H4 (cell line): ENCODE results near the gene ADAM22. TPM values are rescaled to one million over a fixed set of nuclear protein-coding genes. Genes with fewer than 3 reads are reported as not detected.
A peak's percentile ranks its signal among the peaks of the same experiment; 100 is the strongest.

ENCODE experiments used
- DNase-seq: peaks from one replicate; pipeline ENCODE4 v3.0.0-alpha.2; 2015; ENCODE audit warnings: low spot score
- total RNA-seq: library from RNA; depleted of rRNA; stranded (reverse); fragments of >200 nt; shearing (Covaris generic); gene quantifications from 2 replicates; pipeline ENCODE4 v1.2.3, GENCODE V29; 2014

Gene ADAM22
- total RNA-seq, 1 experiment from 2014 or later, result 9.1 TPM

GRCh38 chr7:88041583-88041982 lies 107.5 kb downstream of the ADAM22 start:
- DNase-seq, result no peak

DNA sequence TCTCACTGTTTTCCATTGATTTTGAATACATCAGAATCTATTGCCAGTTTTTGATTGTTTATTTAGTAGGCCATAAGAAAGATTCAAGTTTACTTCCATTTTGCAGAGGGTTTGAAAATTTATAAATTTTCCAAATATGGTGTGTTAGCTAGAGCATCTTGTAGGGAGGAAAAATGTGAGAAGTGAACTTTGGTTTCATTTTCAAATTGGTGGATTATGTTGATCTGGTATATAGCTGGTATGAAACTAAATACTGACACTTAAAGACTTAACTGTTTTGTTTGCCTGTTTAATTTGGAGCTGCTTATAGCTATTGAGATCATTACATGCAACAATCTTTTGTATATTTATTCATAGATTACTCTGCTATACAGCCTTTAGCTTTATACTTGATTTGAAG lies 108.1 kb downstream of the ADAM22 start:
- no peak for DNase-seq

DNA sequence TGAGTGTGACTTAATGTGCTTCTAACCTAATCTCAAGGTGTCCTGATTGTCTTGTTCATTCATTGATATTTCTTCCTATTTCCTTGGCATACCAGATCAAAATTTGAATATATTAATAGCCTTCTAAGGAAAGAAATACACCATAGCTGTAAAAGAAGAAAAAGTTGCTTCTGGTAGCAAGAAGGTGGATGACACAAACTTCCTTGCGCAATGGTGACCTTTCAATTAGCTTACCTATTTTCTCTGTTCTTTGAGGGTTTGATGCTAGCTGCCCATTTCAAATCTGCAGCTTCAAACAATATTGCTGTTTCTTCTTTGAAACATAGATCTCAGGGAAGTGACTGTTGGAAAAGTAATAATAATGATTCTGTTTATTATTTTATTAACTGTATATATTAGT lies 108.8 kb downstream of the ADAM22 start:
- DNase-seq, result no peak

DNA sequence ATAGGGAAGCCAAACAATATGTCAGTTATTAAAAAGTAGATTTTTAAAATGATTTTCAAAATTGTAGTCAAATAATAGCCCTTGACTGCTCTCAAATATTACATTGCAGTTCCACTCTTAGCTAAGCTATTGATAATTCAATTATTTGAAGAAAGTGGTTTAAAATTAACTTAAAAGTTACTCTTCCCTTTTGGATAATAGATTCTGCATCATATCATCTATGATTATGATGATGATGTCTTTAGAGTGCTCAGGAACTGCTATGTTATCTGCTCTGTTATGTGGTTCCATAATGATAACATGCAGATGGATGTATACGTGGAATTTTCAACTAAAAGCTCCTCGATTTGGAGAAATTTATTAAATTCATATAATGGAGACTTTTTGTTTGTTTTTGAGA lies 110.0 kb downstream of the ADAM22 start:
- no peak for DNase-seq

DNA sequence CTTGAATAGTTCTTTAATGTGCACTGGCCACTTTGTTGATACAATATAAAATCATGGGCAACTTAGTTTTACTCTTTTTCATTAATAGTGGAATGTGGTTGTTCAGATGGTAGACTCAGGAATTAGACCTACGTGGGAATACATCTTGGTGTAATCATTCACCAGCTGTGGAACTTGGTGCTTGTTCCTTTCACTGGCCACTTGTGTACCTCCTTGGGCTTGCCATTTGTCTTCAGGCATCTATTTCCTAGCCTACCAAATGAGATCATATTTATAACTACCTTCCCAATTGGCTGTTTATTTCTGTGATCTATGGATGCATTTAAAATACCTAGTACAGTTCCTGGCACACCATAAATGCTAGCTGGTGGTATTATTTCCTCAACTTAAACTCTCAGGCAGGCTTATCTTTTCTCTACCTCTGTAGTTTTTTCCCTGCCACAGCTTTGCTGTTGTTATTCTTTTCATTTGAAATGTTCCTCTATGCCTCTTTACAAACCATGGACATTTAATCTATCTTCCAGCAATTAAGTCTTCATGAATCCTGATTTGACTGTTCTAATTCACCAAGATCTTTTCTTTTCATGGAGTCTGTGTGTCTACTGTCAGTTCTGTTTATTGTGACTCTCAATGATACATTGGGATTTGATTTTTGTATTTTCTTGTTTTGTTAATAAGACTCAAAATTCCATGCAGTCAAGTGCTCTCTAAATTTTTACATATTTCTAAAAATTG lies 113.0 kb downstream of the ADAM22 start:
- no peak for DNase-seq

DNA sequence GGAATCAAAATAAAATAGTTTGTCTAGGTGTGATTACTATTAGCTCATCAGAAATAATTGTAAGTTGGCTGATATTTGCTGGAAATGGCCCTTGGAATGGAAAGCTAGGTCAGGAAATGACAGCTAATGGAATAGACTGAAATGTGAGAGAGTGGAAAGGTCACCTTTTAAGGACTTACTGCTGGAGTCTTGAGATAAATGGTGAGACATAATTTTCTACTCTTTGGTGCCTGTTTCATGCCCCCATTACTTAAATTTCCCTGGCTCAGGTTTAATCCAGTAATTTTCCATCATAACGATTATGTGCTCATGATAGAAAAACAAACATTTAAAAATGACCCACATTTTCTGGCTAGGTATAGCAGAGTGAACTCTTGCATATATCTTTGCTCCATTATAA lies 123.6 kb downstream of the ADAM22 start:
- DNase-seq, result no peak

GRCh38 chr7:88062238-88062637 lies 128.2 kb downstream of the ADAM22 start:
- no peak for DNase-seq

GRCh38 chr7:88069093-88069492 lies 135.0 kb downstream of the ADAM22 start:
- DNase-seq, result no peak

- DNase-seq, result peak; percentile 16
Observed at GRCh38 chr7:88071994-88072714, 138.1 kb downstream of the ADAM22 start.

DNA sequence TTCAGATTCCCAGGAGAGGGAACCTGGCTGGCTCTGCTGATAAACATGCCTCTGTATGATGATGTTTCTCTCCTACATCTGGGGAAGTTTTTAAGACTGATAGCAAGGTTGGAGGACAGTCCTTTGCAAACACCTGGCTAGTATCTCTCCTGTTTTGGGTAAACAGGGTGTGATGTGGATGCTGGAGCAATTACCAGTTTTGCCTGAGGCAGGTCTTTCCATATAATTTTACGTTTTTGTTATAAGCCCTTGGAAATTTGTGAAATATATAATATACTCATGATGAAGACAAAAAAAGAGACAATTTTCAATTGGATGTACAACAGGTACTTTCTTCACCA lies 138.6 kb downstream of the ADAM22 start:
- no peak for DNase-seq

GRCh38 chr7:88073626-88074025 lies 139.6 kb downstream of the ADAM22 start:
- DNase-seq, result no peak

DNA sequence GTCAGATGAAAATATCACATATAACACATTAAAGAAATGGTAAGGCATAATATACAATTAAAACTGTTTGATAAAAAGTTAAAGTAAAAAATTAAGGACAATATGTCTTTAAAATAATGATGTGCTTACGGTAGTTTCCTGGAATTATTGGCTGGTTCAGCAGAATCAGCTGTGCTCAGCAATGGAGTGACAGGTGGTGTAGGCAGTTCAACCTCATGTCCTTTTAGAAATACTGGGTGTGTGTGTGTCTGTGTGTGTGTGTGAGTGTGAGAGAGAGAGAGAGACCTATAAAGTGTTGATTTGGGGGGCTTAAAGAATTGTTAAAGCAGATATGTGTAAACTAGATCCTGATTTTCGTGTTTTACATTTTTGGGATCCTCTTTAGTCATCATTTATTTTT lies 141.2 kb downstream of the ADAM22 start:
- DNase-seq, result no peak

DNA sequence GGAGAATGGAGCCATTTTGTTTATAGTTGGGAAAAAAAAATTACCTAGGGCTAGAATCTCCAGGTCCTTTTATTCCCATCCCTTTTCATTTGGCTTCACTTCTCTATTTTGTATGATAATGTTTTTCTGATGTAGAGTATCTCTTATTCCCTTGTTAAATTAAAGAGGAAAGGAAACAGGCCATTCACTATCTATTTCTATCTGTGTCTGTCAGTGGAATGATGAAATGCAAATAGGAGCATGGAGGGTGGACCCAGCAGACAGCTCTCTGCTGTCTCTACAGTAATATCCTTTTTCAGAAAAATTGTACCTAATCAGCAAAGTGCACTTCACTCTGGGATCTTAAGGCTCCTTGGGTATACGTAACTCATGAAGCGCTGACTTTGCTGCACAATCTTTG lies 149.8 kb downstream of the ADAM22 start:
- DNase-seq, result no peak

GRCh38 chr7:88089561-88089960 lies 155.5 kb downstream of the ADAM22 start:
- DNase-seq, result no peak

GRCh38 chr7:88090240-88090639 lies 156.2 kb downstream of the ADAM22 start:
- DNase-seq, result no peak

DNA sequence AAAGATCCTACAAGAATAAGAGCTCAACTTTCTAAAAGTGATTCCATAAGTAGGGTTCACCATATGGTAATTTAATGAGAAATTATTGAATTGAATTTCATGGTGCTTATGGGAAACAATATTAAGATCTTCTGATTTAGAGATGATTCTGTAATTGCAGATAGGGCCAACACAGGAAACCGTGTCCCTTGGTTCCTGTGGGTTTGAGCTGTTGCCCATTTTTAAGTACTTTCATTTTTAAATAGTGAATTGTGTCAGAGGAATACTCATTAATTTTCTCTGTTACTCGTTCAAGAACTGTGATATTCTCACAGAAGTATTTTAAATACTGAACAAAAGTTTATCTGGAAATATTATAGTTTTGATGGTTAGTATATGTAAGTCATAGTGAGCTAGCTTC lies 156.6 kb downstream of the ADAM22 start:
- no peak for DNase-seq

- DNase-seq, result no peak
Observed at GRCh38 chr7:88091988-88092675, 158.1 kb downstream of the ADAM22 start.

DNA sequence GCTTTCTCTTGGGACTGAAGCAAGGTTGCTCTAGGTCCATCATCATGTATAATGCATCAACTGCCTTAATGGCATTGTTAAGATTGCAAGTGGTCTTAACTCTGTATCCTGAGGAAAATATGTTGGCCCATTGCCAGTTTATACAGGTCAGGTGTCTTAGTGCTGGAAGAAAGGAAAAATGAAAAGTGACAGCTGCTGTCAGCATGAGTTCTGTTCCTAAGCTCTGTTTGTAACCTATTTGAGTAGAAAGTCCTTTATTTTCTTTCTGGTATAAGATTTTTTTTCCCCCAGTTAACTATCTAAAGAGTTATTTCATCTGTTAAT lies 158.6 kb downstream of the ADAM22 start:
- no peak for DNase-seq

DNA sequence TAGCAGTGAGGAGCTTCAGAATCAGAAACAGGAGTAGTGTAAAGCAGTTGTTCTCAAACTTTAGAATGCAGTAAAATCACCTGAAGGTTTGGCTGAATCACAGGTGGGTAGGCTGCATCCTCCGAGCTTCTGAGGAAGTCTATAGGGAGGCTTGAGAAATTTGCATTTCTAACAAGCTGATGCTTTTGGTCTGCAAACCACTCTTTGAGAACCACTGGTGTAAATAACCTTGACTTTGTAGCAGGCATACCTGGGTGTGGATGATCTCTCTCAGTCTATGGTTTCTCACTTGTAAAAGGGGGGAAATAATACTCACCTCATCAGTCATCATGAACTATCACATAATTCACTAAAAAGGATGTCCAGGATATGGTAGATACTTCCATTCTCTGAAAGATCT lies 167.7 kb downstream of the ADAM22 start:
- DNase-seq, result no peak

DNA sequence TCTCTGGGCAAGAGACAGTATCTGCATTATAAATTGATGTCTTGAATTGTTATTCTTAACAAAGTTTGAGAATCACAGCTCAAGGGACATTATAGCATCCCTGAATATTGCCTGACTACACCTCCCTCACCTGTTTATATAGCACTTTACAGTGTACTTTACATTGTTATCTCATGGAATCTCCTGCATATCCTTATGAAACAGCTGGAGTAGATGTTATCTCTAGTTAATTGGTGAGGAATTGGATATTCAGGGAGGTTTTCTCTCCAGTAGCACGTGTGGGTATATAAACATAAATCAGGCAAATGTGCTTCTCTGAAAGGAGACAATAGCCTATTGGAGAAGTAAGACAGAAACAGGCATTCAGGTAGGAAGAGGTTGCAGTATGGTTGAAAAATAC lies 168.6 kb downstream of the ADAM22 start:
- DNase-seq, result no peak

DNA sequence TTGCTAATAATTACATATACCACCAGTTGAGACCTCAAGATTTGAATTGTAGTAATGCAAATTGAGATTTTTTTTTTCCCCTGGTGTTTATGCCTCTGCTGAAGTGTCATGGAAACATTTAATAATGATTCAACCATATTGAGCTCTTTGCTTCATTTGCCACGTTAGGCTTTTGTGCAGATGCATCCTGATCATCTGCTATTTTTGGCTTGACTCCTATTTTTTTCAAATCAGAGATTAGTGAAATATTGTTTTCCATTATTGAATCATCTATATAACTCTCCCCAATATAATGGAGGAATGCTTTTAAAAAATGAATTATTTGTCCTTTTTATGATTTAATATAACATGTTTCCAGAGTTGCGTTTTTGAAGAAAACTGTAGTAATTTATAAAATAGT lies 170.7 kb downstream of the ADAM22 start:
- DNase-seq, result no peak

GRCh38 chr7:88105231-88105630 lies 171.2 kb downstream of the ADAM22 start:
- no peak for DNase-seq

GRCh38 chr7:88106434-88106833 lies 172.4 kb downstream of the ADAM22 start:
- no peak for DNase-seq
